ENCODE data around the gene LRFN3.
"Not testable (repeated sequence)": the region's sequence is repeated elsewhere in the genome, so short reads cannot be mapped to it uniquely, and the experiment has no call there.

Gene LRFN3

GRCh38 chr19:35940078-35940775 is 4.1 kb downstream of the LRFN3 start:
- DNase-seq: no peak

DNA sequence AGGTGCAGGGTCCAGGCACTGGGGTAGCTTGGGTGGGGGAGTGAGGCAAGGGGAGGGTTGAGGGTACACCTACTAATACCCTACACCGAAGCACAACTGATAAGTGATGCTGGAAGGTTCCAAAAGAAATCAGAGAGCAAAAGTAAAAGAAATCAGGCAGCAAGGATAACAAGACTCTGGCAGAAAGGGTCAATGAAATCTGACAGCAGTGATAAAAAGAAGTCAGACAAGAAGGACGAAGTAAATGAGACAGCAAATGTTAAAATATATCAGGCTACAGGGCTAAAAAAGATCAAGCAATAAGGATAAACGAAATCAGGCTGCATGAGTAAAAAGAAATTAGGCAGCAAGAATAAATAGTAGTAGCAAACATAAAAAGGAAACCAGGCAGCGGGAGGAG is 4.7 kb downstream of the LRFN3 start:
- DNase-seq: no peak

DNA sequence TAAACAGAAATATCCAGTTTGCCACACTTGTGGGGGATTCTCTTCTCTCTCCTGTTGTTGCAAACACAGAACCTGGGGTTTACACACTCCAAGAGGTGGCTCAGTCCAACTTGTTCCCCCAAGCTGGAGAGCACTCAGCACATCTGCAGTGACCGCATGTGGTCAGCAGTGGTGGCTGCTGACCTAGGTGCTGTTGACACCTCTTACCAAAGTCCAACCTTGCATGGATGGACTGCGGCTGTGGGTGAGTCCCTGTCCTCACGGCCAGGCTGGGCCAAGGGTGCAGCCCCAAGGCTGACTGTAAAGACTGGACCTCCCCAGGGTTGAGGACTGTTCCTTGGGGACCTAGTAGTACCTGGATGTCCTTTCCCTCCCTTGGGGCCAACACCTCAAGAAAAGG is 6.1 kb downstream of the LRFN3 start:
- no peak for DNase-seq

DNA sequence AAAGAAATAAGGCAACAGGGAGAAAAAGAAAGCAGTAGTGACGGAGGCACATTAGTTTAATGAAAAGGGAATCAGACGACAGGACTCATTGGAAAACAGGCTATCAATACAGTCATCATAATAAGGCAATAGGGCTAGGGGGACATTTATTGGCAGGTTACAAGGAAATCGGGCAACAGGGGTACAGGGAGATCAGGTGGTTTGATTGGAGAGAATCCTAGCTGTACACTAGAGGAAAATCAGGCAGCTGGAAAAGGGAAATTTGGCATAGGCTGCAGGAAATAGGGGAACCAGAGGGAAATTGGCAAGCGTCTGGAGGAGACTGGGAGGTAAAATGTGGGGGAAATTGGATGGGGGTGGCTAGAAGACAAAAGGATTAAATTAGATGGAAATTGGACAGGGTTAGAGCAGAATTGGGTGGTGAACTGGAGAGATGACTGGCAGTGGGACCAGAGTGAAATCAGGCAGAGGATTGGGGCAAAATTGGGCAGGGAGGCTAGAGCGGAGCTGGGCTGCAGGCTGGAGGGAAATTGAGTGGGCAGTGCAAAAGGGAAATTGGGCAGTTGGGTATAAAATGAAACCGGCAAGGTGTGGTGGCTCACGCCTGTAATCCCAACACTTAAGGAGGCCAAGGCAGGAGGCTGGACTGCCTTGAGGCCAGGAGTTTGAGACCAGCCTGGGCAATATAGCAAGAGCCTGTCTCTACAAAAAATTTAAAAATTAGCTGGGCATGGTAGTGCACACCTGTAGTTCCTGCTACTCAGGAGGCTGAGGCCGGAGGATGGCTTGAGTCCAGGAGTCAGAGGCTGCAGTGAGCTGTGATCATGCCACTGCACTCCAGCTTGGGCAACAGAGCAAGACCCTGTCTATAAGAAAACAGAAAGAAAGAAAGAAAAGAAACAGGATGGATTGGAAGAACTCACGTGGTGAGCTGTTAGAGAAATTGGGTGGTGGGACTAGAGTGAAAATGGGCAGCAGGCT is 7.4 kb downstream of the LRFN3 start:
- DNase-seq: no peak

DNA sequence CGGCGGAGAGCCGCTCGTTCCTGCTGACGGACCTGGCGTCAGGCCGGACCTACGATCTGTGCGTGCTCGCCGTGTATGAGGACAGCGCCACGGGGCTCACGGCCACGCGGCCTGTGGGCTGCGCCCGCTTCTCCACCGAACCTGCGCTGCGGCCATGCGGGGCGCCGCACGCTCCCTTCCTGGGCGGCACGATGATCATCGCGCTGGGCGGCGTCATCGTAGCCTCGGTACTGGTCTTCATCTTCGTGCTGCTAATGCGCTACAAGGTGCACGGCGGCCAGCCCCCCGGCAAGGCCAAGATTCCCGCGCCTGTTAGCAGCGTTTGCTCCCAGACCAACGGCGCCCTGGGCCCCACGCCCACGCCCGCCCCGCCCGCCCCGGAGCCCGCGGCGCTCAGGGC is 8.4 kb downstream of the LRFN3 start:
- no peak for DNase-seq

GRCh38 chr19:35945121-35945790 is 9.1 kb downstream of the LRFN3 start:
- DNase-seq: no peak

DNA sequence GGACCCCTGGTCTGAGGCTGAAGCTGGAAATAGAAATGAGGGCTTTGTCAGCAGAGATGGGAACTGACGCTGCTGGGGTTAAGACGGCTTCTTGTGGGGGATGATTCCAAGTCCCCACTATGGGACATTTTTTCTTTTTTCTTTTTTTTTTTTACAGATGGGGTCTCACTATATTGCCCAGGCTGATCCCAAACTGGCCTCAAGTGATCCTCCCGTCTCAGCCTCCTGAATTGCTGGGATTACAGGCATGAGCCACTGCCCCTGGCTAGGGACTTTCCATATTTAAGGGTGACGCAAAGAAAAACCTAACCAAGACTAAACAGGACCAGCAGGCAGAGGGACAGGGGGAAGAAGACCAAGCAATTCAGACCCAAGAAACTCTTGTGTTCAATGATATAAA is 10.0 kb downstream of the LRFN3 start:
- no peak for DNase-seq

GRCh38 chr19:35949131-35949530 is 13.0 kb downstream of the LRFN3 start:
- no peak for DNase-seq

- no peak for DNase-seq
Measured at GRCh38 chr19:35955881-35956634, 19.9 kb downstream of the LRFN3 start.

DNA sequence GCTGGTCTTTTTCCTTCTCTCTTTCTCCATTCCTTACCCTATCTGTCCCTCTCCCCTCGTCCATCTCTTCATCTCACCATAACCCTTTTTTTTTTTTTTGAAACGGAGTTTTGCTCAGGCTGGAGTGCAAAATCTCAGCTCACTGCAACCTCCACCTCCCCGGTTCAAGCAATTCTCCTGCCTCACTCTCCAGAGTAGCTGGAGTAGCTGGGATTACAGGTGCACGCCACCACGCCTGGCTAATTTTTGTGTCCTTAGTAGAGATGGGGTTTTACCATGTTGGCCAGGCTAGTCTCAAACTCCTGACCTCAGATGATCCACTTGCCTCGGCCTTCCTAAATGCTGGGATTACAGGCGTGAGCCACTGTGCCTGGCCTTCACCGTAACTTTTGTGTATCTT is 21.2 kb downstream of the LRFN3 start:
- DNase-seq: not testable (repeated sequence)

- no peak for DNase-seq
Measured at GRCh38 chr19:35958660-35959039, 22.5 kb downstream of the LRFN3 start.

- peak; percentile 11 for DNase-seq
Measured at GRCh38 chr19:35959040-35959967, 23.1 kb downstream of the LRFN3 start.

DNA sequence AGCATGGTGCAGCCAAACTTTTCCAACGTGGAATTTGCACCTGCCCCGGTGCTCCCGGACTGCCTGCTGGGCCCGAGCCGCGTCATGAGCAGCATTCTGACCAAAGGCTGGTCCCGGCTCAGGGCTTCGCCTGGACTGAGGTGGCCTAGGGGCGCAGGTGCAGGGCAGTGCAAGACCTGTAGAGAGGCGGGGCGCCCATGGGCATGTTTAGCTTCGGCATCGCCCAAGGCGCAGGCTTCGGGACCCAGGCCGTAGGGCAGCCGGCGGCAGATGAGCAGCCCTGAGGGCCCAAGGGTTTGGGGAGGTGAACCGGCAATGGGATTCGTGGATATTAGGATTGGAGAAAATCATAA is 23.8 kb downstream of the LRFN3 start:
- DNase-seq: no peak

DNA sequence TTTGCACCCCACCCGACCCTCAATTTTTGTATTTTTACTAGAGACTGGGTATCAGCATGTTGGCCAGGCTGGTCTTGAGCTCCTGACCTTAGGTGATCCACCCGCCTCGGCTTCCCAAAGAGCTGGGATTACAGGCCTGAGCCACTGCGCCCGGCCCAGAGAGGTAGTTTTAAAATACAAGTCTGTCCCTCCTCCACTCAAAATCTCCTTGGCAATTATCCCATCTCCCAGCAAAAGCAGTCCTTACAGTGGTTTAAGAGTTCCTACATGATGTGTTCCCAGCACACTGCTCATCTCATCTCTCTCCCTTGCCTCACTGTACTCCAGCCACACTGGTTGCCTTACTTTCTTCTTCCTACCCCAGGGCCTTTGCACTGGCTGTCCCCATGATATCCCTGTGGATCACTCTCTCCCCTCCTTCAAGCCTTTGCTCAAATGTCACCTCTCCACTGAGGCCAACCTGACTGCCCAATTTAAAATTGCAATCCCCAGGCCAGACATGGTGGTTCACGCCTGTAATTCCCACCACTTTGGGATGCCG is 24.3 kb downstream of the LRFN3 start:
- DNase-seq: no peak

DNA sequence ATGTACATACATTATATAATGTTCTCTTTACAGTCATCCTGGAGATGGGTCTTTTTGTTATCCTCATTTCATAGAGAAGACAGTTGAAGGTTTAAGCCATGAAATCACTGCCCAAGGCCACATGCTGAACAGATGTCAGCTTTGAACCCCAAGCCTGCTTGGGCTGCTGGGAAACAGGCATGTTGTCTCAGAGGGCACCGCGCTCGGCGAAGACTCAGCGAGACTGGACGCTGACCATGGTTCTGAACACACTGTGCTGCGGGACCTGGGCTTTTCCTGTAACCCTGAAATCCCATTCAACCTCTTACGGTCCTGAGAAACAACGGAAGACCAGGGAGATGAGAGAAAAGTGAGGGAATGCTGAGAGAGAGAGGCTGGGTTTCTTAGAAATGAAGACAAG is 27.3 kb downstream of the LRFN3 start:
- peak; percentile 3 for DNase-seq

- no peak for DNase-seq
Measured at GRCh38 chr19:35966771-35967170, 30.6 kb downstream of the LRFN3 start.

GRCh38 chr19:35973487-35973886 is 37.3 kb downstream of the LRFN3 start:
- no peak for DNase-seq

GRCh38 chr19:35975608-35976214 is 39.5 kb downstream of the LRFN3 start:
- no peak for DNase-seq

DNA sequence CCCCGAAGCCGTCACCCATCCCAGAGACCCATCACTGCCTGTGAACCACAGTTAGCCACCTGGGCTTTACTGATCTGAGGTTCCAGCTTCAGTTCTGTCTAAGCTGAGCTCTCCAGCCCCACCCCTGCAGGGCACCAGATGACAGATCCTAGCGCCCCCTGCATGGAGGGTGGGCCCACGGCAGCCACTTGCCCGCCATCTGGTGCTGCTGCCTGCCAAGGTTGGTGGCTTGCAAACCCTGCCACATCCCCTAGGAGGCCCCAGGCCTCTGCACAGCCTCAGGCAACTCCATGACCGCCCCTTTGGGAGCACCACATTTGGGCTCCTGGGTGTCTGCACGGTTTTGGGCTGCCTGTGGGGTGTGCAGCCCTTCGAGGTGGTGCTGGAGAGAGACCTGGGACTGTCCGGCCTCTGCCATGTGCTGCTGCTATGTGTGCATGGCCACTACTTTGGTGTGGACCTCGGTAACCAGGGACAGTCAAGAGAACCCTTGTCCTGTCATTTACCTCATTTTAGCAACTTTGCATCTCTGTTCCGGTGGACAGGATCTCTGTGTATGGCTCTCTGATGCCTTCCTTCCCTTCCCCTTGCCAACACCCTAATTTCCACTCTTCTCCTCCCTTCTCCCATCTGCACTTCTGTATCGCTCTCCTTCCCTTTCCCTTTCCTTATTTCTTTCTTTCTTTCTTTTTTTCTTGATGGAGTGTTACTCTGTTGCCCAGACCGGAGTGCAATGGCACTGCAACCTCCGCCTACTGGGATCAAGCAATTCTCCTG is 41.5 kb downstream of the LRFN3 start:
- DNase-seq: no peak

DNA sequence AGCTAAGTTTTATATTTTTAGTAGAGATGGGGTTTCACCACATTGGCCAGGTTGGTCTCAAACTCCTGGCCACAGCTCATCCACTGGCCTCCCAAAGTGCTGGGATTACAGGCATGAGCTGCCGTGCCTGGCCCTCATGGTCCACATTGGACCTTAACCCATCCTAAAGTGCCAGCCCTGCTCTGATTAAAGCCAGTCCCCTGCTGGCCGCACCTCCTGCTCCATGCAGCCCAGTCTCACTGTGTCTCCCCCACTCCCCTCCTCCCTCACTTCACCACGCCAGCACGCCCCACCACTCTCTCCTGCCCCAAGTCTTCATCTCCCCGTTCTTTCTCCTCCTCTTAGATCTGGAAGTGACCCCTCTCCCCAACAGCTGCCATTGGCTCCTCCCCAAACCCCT is 42.1 kb downstream of the LRFN3 start:
- DNase-seq: no peak
